HFFc6 (cell line): Measurements from ENCODE around the gene ADAM12. TPM values are rescaled to one million over a fixed set of nuclear protein-coding genes. Genes with fewer than 3 reads are reported as not detected.
A peak's percentile ranks its signal among the peaks of the same experiment; 100 is the strongest.

ENCODE experiments used
- DNase-seq: peaks from one replicate; pipeline ENCODE4 v3.0.0-alpha.2; 2018
- H3K27ac Mint-ChIP-seq: 2 replicates; pipeline ENCODE4 v1.8.0; 2020; ENCODE audit warnings: mild to moderate bottlenecking, mixed read lengths
- H3K27me3 Mint-ChIP-seq: 2 replicates; pipeline ENCODE4 v1.8.0; 2021; ENCODE audit warnings: mild to moderate bottlenecking, moderate library complexity, mixed read lengths; ENCODE audit not compliant: insufficient read depth
- H3K36me3 Mint-ChIP-seq: 2 replicates; pipeline ENCODE4 v1.8.0; 2021; ENCODE audit warnings: low read depth, mixed read lengths
- H3K4me1 Mint-ChIP-seq: 2 replicates; pipeline ENCODE4 v1.8.0; 2020; ENCODE audit warnings: low read depth, mixed read lengths
- H3K4me3 Mint-ChIP-seq: 2 replicates; pipeline ENCODE4 v1.8.0; 2020; ENCODE audit warnings: mild to moderate bottlenecking, moderate library complexity, mixed read lengths
- H3K9me3 Mint-ChIP-seq: 2 replicates; pipeline ENCODE4 v1.8.0; 2020; ENCODE audit warnings: mild to moderate bottlenecking, mixed read lengths
- CTCF ChIP-seq: fragments of 200-600 bp; sonication (generic); IDR thresholded peaks from 2 replicates; pipeline ENCODE4 v1.5.0; 2021; ENCODE audit warnings: antibody characterized with exemption, mild to moderate bottlenecking
- total RNA-seq, 6 experiments: library from RNA; stranded (reverse); fragmentation: NEBNext Ultra II Directional; extraction: Animal tissue kit (Norgen Biotek cat#: 25700); gene quantifications; 2 replicates in 1 of 6; 3 replicates in 5 of 6; pipeline ENCODE4 v1.2.3, GENCODE V29; 2021

ADAM12 gene
- total RNA-seq, 6 experiments from 2014 or later = 7.5 to 12.5 (median 11.5) TPM

- Mint-ChIP-seq H3K27ac (no peak overlapping the region), H3K36me3 (peaks cover 29% of the 10 kb centered on the region), H3K9me3 (peaks cover 15% of the 10 kb centered on the region), H3K27me3 (no peaks in the 10 kb centered on the region), H3K4me1 (peaks cover 58% of the 10 kb centered on the region), H3K4me3 (no peak overlapping the region)
- DNase-seq = peak; percentile 61
- TF ChIP-seq CTCF = no peak
Observed at GRCh38 chr10:126376956-126377355, 11.3 kb downstream of the ADAM12 start.

- no peak for TF ChIP-seq CTCF
- Mint-ChIP-seq H3K4me3 (no peak overlapping the region), H3K27me3 (no peaks in the 10 kb centered on the region), H3K36me3 (peaks cover 28% of the 10 kb centered on the region), H3K4me1 (peaks cover 56% of the 10 kb centered on the region), H3K9me3 (peaks cover 15% of the 10 kb centered on the region), H3K27ac (no peak overlapping the region)
- no peak for DNase-seq
Observed at GRCh38 chr10:126375926-126376554, 12.2 kb downstream of the ADAM12 start.

- TF ChIP-seq CTCF = no peak
- Mint-ChIP-seq H3K27me3 (no peaks in the 10 kb centered on the region), H3K36me3 (peaks cover 28% of the 10 kb centered on the region), H3K4me3 (no peak overlapping the region), H3K9me3 (peaks cover 15% of the 10 kb centered on the region), H3K27ac (no peak overlapping the region), H3K4me1 (peaks cover 49% of the 10 kb centered on the region)
- no peak for DNase-seq
Observed at GRCh38 chr10:126375299-126375698, 13.0 kb downstream of the ADAM12 start.

GRCh38 chr10:126374435-126374834, 13.8 kb downstream of the ADAM12 start:
- DNase-seq = no peak
- Mint-ChIP-seq H3K36me3 (peaks cover 25% of the 10 kb centered on the region), H3K27ac (no peak overlapping the region; the same call in 1 of the 2 replicates), H3K4me3 (no peak overlapping the region), H3K4me1 (peaks cover 48% of the 10 kb centered on the region), H3K27me3 (no peaks in the 10 kb centered on the region), H3K9me3 (peaks cover 15% of the 10 kb centered on the region)
- TF ChIP-seq CTCF = no peak

GRCh38 chr10:126373972-126374371, 14.3 kb downstream of the ADAM12 start:
- no peaks in the 10 kb centered on the region for H3K27me3 Mint-ChIP-seq
- peak; percentile 37 for DNase-seq
- no peak overlapping the region for H3K4me3 Mint-ChIP-seq
- H3K27ac Mint-ChIP-seq = peak overlapping the region; percentile 39
- TF ChIP-seq CTCF = no peak
- peaks cover 48% of the 10 kb centered on the region for H3K4me1 Mint-ChIP-seq
- H3K9me3 Mint-ChIP-seq = peaks cover 15% of the 10 kb centered on the region
- H3K36me3 Mint-ChIP-seq = peaks cover 20% of the 10 kb centered on the region
